ENCODE data around the gene GSPT1.
"Not testable (repeated sequence)": the region's sequence is repeated elsewhere in the genome, so short reads cannot be mapped to it uniquely, and the experiment has no call there.

Gene GSPT1

DNA sequence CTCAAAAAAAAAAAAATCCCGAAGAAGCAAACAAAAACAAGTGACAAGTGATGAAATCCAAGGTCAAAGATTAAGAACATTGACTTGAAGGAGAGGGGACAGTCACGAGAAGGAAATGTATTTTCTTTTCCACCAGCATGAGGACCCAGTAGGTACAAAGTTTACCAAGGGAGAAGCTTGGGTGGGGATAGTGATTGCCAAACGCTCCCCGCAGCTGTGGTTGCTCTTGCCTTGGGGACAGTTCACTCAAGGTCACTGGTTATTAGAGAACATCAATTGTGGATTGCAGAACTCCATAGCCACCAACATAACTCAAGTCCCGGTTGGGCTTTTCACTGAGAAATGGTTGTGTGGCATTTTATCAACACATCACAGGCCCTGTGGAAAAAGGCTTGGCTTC lies 91.4 kb downstream of the GSPT1 start:
- H3K4me3 ChIP-seq (ENCODE audit: low read depth, low read length), result no peak overlapping the region
- no peak for DNase-seq (ENCODE audit: low read depth)
- TF ChIP-seq, protein P1, sequence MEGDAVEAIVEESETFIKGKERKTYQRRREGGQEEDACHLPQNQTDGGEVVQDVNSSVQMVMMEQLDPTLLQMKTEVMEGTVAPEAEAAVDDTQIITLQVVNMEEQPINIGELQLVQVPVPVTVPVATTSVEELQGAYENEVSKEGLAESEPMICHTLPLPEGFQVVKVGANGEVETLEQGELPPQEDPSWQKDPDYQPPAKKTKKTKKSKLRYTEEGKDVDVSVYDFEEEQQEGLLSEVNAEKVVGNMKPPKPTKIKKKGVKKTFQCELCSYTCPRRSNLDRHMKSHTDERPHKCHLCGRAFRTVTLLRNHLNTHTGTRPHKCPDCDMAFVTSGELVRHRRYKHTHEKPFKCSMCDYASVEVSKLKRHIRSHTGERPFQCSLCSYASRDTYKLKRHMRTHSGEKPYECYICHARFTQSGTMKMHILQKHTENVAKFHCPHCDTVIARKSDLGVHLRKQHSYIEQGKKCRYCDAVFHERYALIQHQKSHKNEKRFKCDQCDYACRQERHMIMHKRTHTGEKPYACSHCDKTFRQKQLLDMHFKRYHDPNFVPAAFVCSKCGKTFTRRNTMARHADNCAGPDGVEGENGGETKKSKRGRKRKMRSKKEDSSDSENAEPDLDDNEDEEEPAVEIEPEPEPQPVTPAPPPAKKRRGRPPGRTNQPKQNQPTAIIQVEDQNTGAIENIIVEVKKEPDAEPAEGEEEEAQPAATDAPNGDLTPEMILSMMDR (conservative IDR thresholded peaks at IDR 0.05; ENCODE audit: low read depth, low read length), result no peak

DNA sequence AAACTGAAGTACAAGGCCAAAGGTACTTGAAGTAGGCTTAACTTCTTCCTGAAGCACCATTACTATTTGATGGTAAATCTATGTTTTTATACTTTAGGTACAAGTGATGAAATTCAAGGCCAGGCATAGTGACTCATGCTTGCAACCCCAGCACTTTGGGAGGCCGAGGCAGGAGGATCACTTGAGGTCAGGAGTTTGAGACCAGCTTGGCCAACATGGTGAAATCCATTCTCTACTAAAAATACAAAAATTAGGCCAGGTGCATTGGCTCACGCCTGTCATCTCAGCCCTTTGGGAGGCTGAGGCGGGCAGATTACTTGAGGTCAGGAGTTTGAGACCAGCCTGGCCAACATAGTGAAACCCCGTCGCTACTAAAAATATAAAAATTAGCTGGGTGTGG lies 92.1 kb downstream of the GSPT1 start:
- DNase-seq (ENCODE audit: low read depth); H3K4me3 ChIP-seq (ENCODE audit: low read depth, low read length): not testable (repeated sequence)

DNA sequence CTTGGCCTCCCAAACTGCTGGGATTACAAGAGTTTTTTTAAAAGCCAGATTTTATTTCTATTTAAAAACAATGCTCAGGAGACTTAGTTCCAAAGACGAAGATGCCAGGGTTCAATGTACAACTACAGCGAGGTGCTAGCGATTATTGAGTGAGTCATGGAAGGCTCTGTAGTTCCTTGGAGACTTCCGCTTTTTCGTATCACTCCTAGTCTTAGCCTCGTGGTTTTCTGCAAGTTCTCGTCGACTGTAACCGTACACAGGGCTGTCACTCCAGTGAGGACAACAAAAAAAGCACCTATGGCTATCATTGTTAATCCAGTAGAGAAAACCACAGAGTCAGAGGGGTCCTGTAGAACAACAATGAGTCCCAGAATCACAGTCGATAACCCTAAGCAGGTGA lies 96.0 kb downstream of the GSPT1 start:
- TF ChIP-seq, protein P1 (conservative IDR thresholded peaks at IDR 0.05; ENCODE audit: low read depth, low read length), result no peak
- no peak overlapping the region for H3K4me3 ChIP-seq (ENCODE audit: low read depth, low read length)
- DNase-seq (ENCODE audit: low read depth), result no peak

DNA sequence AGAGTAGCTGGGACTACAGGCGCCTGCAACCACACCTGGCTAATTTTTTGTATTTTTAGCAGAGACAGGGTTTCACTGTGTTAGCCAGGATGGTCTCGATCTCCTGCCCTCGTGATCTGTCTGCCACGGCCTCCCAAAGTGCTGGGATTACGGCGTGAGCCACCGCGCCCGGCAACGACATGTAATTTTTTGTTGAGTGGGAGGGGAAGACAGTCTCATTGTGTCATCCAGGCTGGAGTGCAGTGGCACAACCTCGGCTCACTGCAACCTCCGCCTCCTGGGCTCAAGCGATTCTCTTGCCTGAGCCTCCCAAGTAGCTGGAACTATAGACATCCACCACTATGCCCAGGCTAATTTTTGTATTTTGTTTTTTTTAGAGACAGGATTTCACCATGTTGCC lies 96.8 kb downstream of the GSPT1 start:
- not testable (repeated sequence) for H3K4me3 ChIP-seq (ENCODE audit: low read depth, low read length); DNase-seq (ENCODE audit: low read depth)
